ENCODE measurements around the gene APPBP2.

- TF ChIP-seq POLR2AphosphoS5 (IDR thresholded peaks at IDR 0.05; ENCODE audit: low read depth, low read length) (no peak), CTCF (IDR thresholded peaks at IDR 0.05) (no peak), PBX3 (IDR thresholded peaks at IDR 0.05) (no peak)
Observed at GRCh38 chr17:60395508-60396065, 130.5 kb downstream of the APPBP2 start.
